Activated CD8-positive, alpha-beta T cell treated with anti-CD3 and anti-CD28 coated beads for 36 hours (primary cell): ENCODE results near the gene GOLGA8M. TPM values are rescaled to one million over a fixed set of nuclear protein-coding genes. Genes with fewer than 3 reads are reported as not detected.
A peak's percentile ranks its signal among the peaks of the same experiment; 100 is the strongest.
"Not testable (repeated sequence)": the region's sequence is repeated elsewhere in the genome, so short reads cannot be mapped to it uniquely, and the experiment has no call there.

Source experiments
- ATAC-seq: fragments of 200-7000 bp; cut with Tn5 transposase; one replicate; pipeline ENCODE4 v1.10.0; 2021; ENCODE audit warnings: mild to moderate bottlenecking, moderate library complexity
- CTCF ChIA-PET: fragments of 350-600 bp; sonication (Branson Sonifier 250); formaldehyde crosslinking; loops from one replicate; lab custom pipeline; 2021; ENCODE audit warnings: antibody characterized with exemption; lab: Charles Lee
- POLR2A ChIA-PET: fragments of 350-600 bp; sonication (Branson Sonifier 250); formaldehyde crosslinking; loops from one replicate; lab custom pipeline; 2021; ENCODE audit warnings: antibody characterized with exemption; lab: Charles Lee
- DNase-seq: peaks from one replicate; pipeline ENCODE4 v3.0.0-alpha.2; 2020
- H3K27ac Mint-ChIP-seq: one replicate; pipeline ENCODE4 v1.8.0; 2021; ENCODE audit warnings: mild to moderate bottlenecking, mixed read lengths
- H3K27me3 Mint-ChIP-seq: one replicate; pipeline ENCODE4 v1.8.0; 2021; ENCODE audit warnings: mixed read lengths
- H3K36me3 Mint-ChIP-seq: one replicate; pipeline ENCODE4 v1.8.0; 2021; ENCODE audit warnings: low read depth, mixed read lengths
- H3K4me1 Mint-ChIP-seq: one replicate; pipeline ENCODE4 v1.8.0; 2021; ENCODE audit warnings: low read depth, mixed read lengths
- H3K4me3 Mint-ChIP-seq: one replicate; pipeline ENCODE4 v1.8.0; 2021; ENCODE audit warnings: mild to moderate bottlenecking, moderate library complexity, mixed read lengths
- H3K9me3 Mint-ChIP-seq: one replicate; pipeline ENCODE4 v1.8.0; 2021; ENCODE audit warnings: mixed read lengths
- CTCF ChIP-seq: fragments of 200-600 bp; IDR thresholded peaks from one replicate; pipeline ENCODE4 v1.8.0; 2022; ENCODE audit warnings: antibody characterized with exemption, mild to moderate bottlenecking
- intact Hi-C: fragments of 100-400 bp; cut with micrococcal nuclease; formaldehyde crosslinking; loops from one replicate; pipeline ENCODE4 v1.10.0; 2022
- total RNA-seq, 2 experiments: library from RNA; stranded (reverse); gene quantifications; one replicate each; pipeline ENCODE4 v1.2.3, GENCODE V29; 2021

Gene GOLGA8M
- total RNA-seq, 2 experiments from 2014 or later: 0.99 to 1.0 TPM

- no peak for ATAC-seq
- no peak for DNase-seq
- Mint-ChIP-seq H3K4me1 (peaks cover 12% of the 10 kb centered on the region), H3K9me3 (no peaks in the 10 kb centered on the region), H3K36me3 (no peaks in the 10 kb centered on the region), H3K27me3 (no peaks in the 10 kb centered on the region), H3K4me3 (no peak overlapping the region), H3K27ac (no peak overlapping the region)
- ChIA-PET CTCF (no interaction called here), POLR2A (no interaction called here)
- no peak for TF ChIP-seq CTCF
- intact Hi-C loops: no loop called here
These were observed 13.3 kb upstream of the GOLGA8M start for GRCh38 chr15:28725556-28725955.

GRCh38 chr15:28723986-28724385 is 11.8 kb upstream of the GOLGA8M start:
- H3K27me3 Mint-ChIP-seq, intact Hi-C loops, ATAC-seq, H3K4me1 Mint-ChIP-seq, H3K36me3 Mint-ChIP-seq, H3K4me3 Mint-ChIP-seq, DNase-seq, POLR2A ChIA-PET, H3K27ac Mint-ChIP-seq, H3K9me3 Mint-ChIP-seq, CTCF ChIA-PET: not testable (repeated sequence)

GRCh38 chr15:28719626-28720025 is 7.4 kb upstream of the GOLGA8M start:
- DNase-seq, H3K4me3 Mint-ChIP-seq, H3K27ac Mint-ChIP-seq, H3K9me3 Mint-ChIP-seq, POLR2A ChIA-PET, H3K4me1 Mint-ChIP-seq, intact Hi-C loops, H3K36me3 Mint-ChIP-seq, CTCF ChIA-PET, H3K27me3 Mint-ChIP-seq, ATAC-seq: not testable (repeated sequence)

- H3K36me3 Mint-ChIP-seq, CTCF ChIA-PET, H3K27me3 Mint-ChIP-seq, intact Hi-C loops, POLR2A ChIA-PET, H3K4me1 Mint-ChIP-seq, DNase-seq, H3K27ac Mint-ChIP-seq, H3K9me3 Mint-ChIP-seq, H3K4me3 Mint-ChIP-seq, ATAC-seq: not testable (repeated sequence)
These were observed 6.4 kb upstream of the GOLGA8M start for GRCh38 chr15:28718576-28718975.

GRCh38 chr15:28714176-28714575 is 2.0 kb upstream of the GOLGA8M start:
- ATAC-seq, H3K4me3 Mint-ChIP-seq, H3K4me1 Mint-ChIP-seq, H3K27me3 Mint-ChIP-seq, H3K9me3 Mint-ChIP-seq, DNase-seq, POLR2A ChIA-PET, intact Hi-C loops, H3K27ac Mint-ChIP-seq, CTCF ChIA-PET, H3K36me3 Mint-ChIP-seq: not testable (repeated sequence)

GRCh38 chr15:28703927-28704326 is 8.3 kb downstream of the GOLGA8M start:
- DNase-seq, H3K36me3 Mint-ChIP-seq, H3K4me3 Mint-ChIP-seq, POLR2A ChIA-PET, H3K4me1 Mint-ChIP-seq, CTCF ChIA-PET, H3K27ac Mint-ChIP-seq, ATAC-seq, H3K9me3 Mint-ChIP-seq, H3K27me3 Mint-ChIP-seq, intact Hi-C loops: not testable (repeated sequence)

GRCh38 chr15:28702427-28702826 is 9.8 kb downstream of the GOLGA8M start:
- ATAC-seq, H3K4me1 Mint-ChIP-seq, POLR2A ChIA-PET, DNase-seq, H3K36me3 Mint-ChIP-seq, CTCF ChIA-PET, intact Hi-C loops, H3K9me3 Mint-ChIP-seq, H3K27ac Mint-ChIP-seq, H3K27me3 Mint-ChIP-seq, H3K4me3 Mint-ChIP-seq: not testable (repeated sequence)

- H3K4me3 Mint-ChIP-seq, intact Hi-C loops, H3K9me3 Mint-ChIP-seq, DNase-seq, H3K27ac Mint-ChIP-seq, H3K27me3 Mint-ChIP-seq, CTCF ChIA-PET, POLR2A ChIA-PET, H3K4me1 Mint-ChIP-seq, H3K36me3 Mint-ChIP-seq, ATAC-seq: not testable (repeated sequence)
These were observed 18.0 kb downstream of the GOLGA8M start for GRCh38 chr15:28694006-28694751.

GRCh38 chr15:28693021-28693420 is 19.2 kb downstream of the GOLGA8M start:
- H3K9me3 Mint-ChIP-seq, POLR2A ChIA-PET, H3K36me3 Mint-ChIP-seq, H3K27me3 Mint-ChIP-seq, CTCF ChIA-PET, DNase-seq, intact Hi-C loops, H3K27ac Mint-ChIP-seq, ATAC-seq, H3K4me3 Mint-ChIP-seq, H3K4me1 Mint-ChIP-seq: not testable (repeated sequence)

- intact Hi-C loops, H3K27ac Mint-ChIP-seq, H3K4me1 Mint-ChIP-seq, DNase-seq, CTCF ChIA-PET, H3K27me3 Mint-ChIP-seq, H3K4me3 Mint-ChIP-seq, POLR2A ChIA-PET, ATAC-seq, H3K9me3 Mint-ChIP-seq, H3K36me3 Mint-ChIP-seq: not testable (repeated sequence)
These were observed 38.7 kb downstream of the GOLGA8M start for GRCh38 chr15:28673533-28673932.

GRCh38 chr15:28672122-28672521 is 40.1 kb downstream of the GOLGA8M start:
- H3K36me3 Mint-ChIP-seq, H3K4me3 Mint-ChIP-seq, H3K27me3 Mint-ChIP-seq, CTCF ChIA-PET, H3K4me1 Mint-ChIP-seq, H3K9me3 Mint-ChIP-seq, DNase-seq, intact Hi-C loops, H3K27ac Mint-ChIP-seq, POLR2A ChIA-PET: not testable (repeated sequence)
- peak; percentile 7 for ATAC-seq
